NCI-H526 treated with DMSO at 0.1 percent for 48 hours (cell line): ENCODE data around the gene MAGEL2.
"Not testable (repeated sequence)": the region's sequence is repeated elsewhere in the genome, so short reads cannot be mapped to it uniquely, and the experiment has no call there.

ENCODE experiments used
- DNase-seq: peaks from one replicate; lab custom pipeline; 2025; lab: John Stamatoyannopoulos, UW

MAGEL2 gene

GRCh38 chr15:23606226-23606625 lies 41.4 kb downstream of the MAGEL2 start:
- DNase-seq = no peak

GRCh38 chr15:23602124-23602523 lies 45.5 kb downstream of the MAGEL2 start:
- no peak for DNase-seq

GRCh38 chr15:23599053-23599452 lies 48.6 kb downstream of the MAGEL2 start:
- DNase-seq = no peak

- not testable (repeated sequence) for DNase-seq
Observed at GRCh38 chr15:23597278-23597677, 50.4 kb downstream of the MAGEL2 start.

GRCh38 chr15:23596736-23597135 lies 50.9 kb downstream of the MAGEL2 start:
- DNase-seq = no peak

GRCh38 chr15:23595368-23595767 lies 52.3 kb downstream of the MAGEL2 start:
- DNase-seq = no peak

- no peak for DNase-seq
Observed at GRCh38 chr15:23594252-23594770, 53.4 kb downstream of the MAGEL2 start.
